HG02759 (cell line): ENCODE data around the gene FBXL7.

Experiments used
- ATAC-seq: cut with Tn5 transposase; IDR thresholded peaks from one replicate; pipeline ENCODE4 v1.9.1; 2021; ENCODE audit warnings: mild to moderate bottlenecking, moderate library complexity; ENCODE audit not compliant: unreplicated experiment

FBXL7 gene

GRCh38 chr5:15929611-15930263 is 429.8 kb downstream of the FBXL7 start:
- no peak for ATAC-seq

GRCh38 chr5:15932066-15932465 is 432.1 kb downstream of the FBXL7 start:
- ATAC-seq = no peak

- no peak for ATAC-seq
Measured at GRCh38 chr5:15933259-15934207, 433.6 kb downstream of the FBXL7 start.

GRCh38 chr5:15936505-15937245 is 436.7 kb downstream of the FBXL7 start:
- ATAC-seq = no peak

GRCh38 chr5:15937708-15938107 is 437.7 kb downstream of the FBXL7 start:
- no peak for ATAC-seq

- no peak for ATAC-seq
Measured at GRCh38 chr5:15938186-15938585, 438.2 kb downstream of the FBXL7 start.

GRCh38 chr5:15938961-15939360 is 439.0 kb downstream of the FBXL7 start:
- no peak for ATAC-seq

- no peak for ATAC-seq
Measured at GRCh38 chr5:15940905-15941304, 440.9 kb downstream of the FBXL7 start.

- ATAC-seq = no peak
Measured at GRCh38 chr5:15943487-15943886, 443.5 kb downstream of the FBXL7 start.

GRCh38 chr5:15946026-15946425 is 446.0 kb downstream of the FBXL7 start:
- ATAC-seq = no peak

- ATAC-seq = no peak
Measured at GRCh38 chr5:15948190-15948589, 448.2 kb downstream of the FBXL7 start.

GRCh38 chr5:15951126-15951525 is 451.1 kb downstream of the FBXL7 start:
- no peak for ATAC-seq

- no peak for ATAC-seq
Measured at GRCh38 chr5:15951550-15951949, 451.6 kb downstream of the FBXL7 start.

- no peak for ATAC-seq
Measured at GRCh38 chr5:15956622-15957021, 456.6 kb downstream of the FBXL7 start.

- ATAC-seq = no peak
Measured at GRCh38 chr5:15957124-15957523, 457.1 kb downstream of the FBXL7 start.

GRCh38 chr5:15959370-15960164 is 459.6 kb downstream of the FBXL7 start:
- no peak for ATAC-seq

GRCh38 chr5:15966066-15966640 is 466.2 kb downstream of the FBXL7 start:
- ATAC-seq = no peak

GRCh38 chr5:15966651-15967050 is 466.7 kb downstream of the FBXL7 start:
- ATAC-seq = no peak

- no peak for ATAC-seq
Measured at GRCh38 chr5:15968993-15969392, 469.0 kb downstream of the FBXL7 start.

- ATAC-seq = no peak
Measured at GRCh38 chr5:15977851-15978250, 477.9 kb downstream of the FBXL7 start.
